Amniotic epithelial cell (primary cell): ENCODE measurements around the gene ZNF189.
"Not testable (repeated sequence)": the region's sequence is repeated elsewhere in the genome, so short reads cannot be mapped to it uniquely, and the experiment has no call there.

Experiments
- DNase-seq: peaks from one replicate; pipeline ENCODE4 v3.0.0-alpha.2; 2010; ENCODE audit warnings: low read depth

Gene ZNF189

GRCh38 chr9:101380295-101380694 lies 18.4 kb upstream of the ZNF189 start:
- DNase-seq = no peak

- DNase-seq = no peak
These were observed 17.5 kb upstream of the ZNF189 start for GRCh38 chr9:101381118-101381517.

- DNase-seq = no peak
These were observed 16.8 kb upstream of the ZNF189 start for GRCh38 chr9:101381833-101382342.

GRCh38 chr9:101383361-101383760 lies 15.3 kb upstream of the ZNF189 start:
- no peak for DNase-seq

- DNase-seq = not testable (repeated sequence)
These were observed 13.6 kb upstream of the ZNF189 start, which contains the start of gene BAAT for GRCh38 chr9:101384873-101385536. TSS of gene BAAT (minus strand) at chr9:101385006. CDS start at chr9:101371404, 13,602 bp downstream.

- peak; percentile 37 for DNase-seq
These were observed 10.7 kb upstream of the ZNF189 start for GRCh38 chr9:101387871-101388506.

GRCh38 chr9:101388507-101388993 lies 10.1 kb upstream of the ZNF189 start:
- DNase-seq = no peak

GRCh38 chr9:101393135-101393534 lies 5.5 kb upstream of the ZNF189 start:
- DNase-seq = no peak

GRCh38 chr9:101394687-101395086 lies 4.0 kb upstream of the ZNF189 start:
- DNase-seq = no peak

- no peak for DNase-seq
These were observed 944 bp upstream of the ZNF189 start for GRCh38 chr9:101397746-101398067.

GRCh38 chr9:101398930-101399642 lies 435 bp downstream of the ZNF189 start:
- no peak for DNase-seq

- DNase-seq = peak; percentile 12
These were observed 956 bp downstream of the ZNF189 start for GRCh38 chr9:101399643-101399970.

GRCh38 chr9:101400120-101400519 lies 1.5 kb downstream of the ZNF189 start:
- peak; percentile 76 for DNase-seq

GRCh38 chr9:101403516-101404285 lies 5.0 kb downstream of the ZNF189 start:
- DNase-seq = no peak

GRCh38 chr9:101408374-101409078 lies 9.9 kb downstream of the ZNF189 start:
- DNase-seq = peak; percentile 16

GRCh38 chr9:101409079-101409477 lies 10.4 kb downstream of the ZNF189 start:
- DNase-seq = peak; percentile 51

- DNase-seq = no peak
These were observed 16.2 kb downstream of the ZNF189 start for GRCh38 chr9:101414839-101415238.

GRCh38 chr9:101415578-101415977 lies 16.9 kb downstream of the ZNF189 start:
- DNase-seq = no peak

GRCh38 chr9:101417389-101417788 lies 18.7 kb downstream of the ZNF189 start:
- DNase-seq = no peak

- DNase-seq = no peak
These were observed 19.3 kb downstream of the ZNF189 start for GRCh38 chr9:101417977-101418376.
